HEK293 (cell line): ENCODE results near the gene MYO1G.

Source experiments
- CTCF ChIA-PET: fragments of 350-600 bp; formaldehyde crosslinking; extraction: SDS; loops from one replicate; lab custom pipeline; 2021; ENCODE audit warnings: antibody characterized with exemption; lab: Yijun Ruan, JAX
- POLR2A ChIA-PET: fragments of 300-600 bp; formaldehyde crosslinking; extraction: SDS; loops from one replicate; lab custom pipeline; 2020; ENCODE audit warnings: antibody characterized with exemption, inconsistent platforms; lab: Yijun Ruan, JAX
- H3K27ac ChIP-seq: fragments of 200-500 bp; sonication (Bioruptor generic); 2 replicates; pipeline ENCODE4 v1.5.1; 2014; ENCODE audit warnings: low read depth, low read length, control low read depth, inconsistent platforms; ENCODE audit errors: extremely low read depth
- H3K36me3 ChIP-seq, 2 experiments: fragments of 200-500 bp in 1 of 2; sonication (Bioruptor generic) in 1 of 2; 1 replicate in 1 of 2; 2 replicates in 1 of 2; pipeline ENCODE4 v1.5.1; 2014 to 2017; ENCODE audit warnings: inconsistent platforms in 2 of 2, low read length in 2 of 2; ENCODE audit not compliant: control insufficient read depth in 2 of 2, insufficient read depth in 1 of 2
- H3K4me1 ChIP-seq: fragments of 200-500 bp; sonication (Bioruptor generic); 2 replicates; pipeline ENCODE4 v1.5.1; 2014; ENCODE audit warnings: mild to moderate bottlenecking, low read length, inconsistent platforms; ENCODE audit not compliant: control insufficient read depth, insufficient read depth
- H3K4me3 ChIP-seq: 2 replicates; pipeline ENCODE4 v1.5.1; 2011; ENCODE audit warnings: low read depth, mild to moderate bottlenecking, control low read depth, low read length, moderate library complexity
- H3K9me3 ChIP-seq: fragments of 200-500 bp; sonication (Bioruptor generic); 2 replicates; pipeline ENCODE4 v1.5.1; 2014; ENCODE audit warnings: low read depth, low read length, inconsistent platforms; ENCODE audit not compliant: control insufficient read depth, insufficient read depth
- GLI4 ChIP-seq: fragments of 450-650 bp; formaldehyde crosslinking; IDR thresholded peaks from 2 replicates; pipeline ENCODE4 v1.5.1; 2016; ENCODE audit warnings: missing biosample characterization, missing genetic modification characterization
- INSM2 ChIP-seq: fragments of 450-650 bp; formaldehyde crosslinking; IDR thresholded peaks from 2 replicates; pipeline ENCODE4 v1.5.1; 2016; ENCODE audit warnings: missing biosample characterization, missing genetic modification characterization
- KLF1 ChIP-seq: fragments of 450-650 bp; formaldehyde crosslinking; IDR thresholded peaks from 2 replicates; pipeline ENCODE4 v1.5.1; 2016; ENCODE audit warnings: missing biosample characterization, missing genetic modification characterization
- OVOL3 ChIP-seq: fragments of 450-650 bp; formaldehyde crosslinking; IDR thresholded peaks from 2 replicates; pipeline ENCODE4 v1.5.1; 2016; ENCODE audit warnings: missing biosample characterization, missing genetic modification characterization
- PRDM10 ChIP-seq: fragments of 450-650 bp; formaldehyde crosslinking; IDR thresholded peaks from 2 replicates; pipeline ENCODE4 v1.5.1; 2016; ENCODE audit warnings: missing biosample characterization, missing genetic modification characterization
- TCF7L2 ChIP-seq: IDR thresholded peaks from 2 replicates; pipeline ENCODE4 v1.6.1; 2011; ENCODE audit warnings: low read depth, mild to moderate bottlenecking, inconsistent platforms, low read length, moderate library complexity, borderline replicate concordance
- ZBTB48 ChIP-seq: fragments of 450-650 bp; formaldehyde crosslinking; IDR thresholded peaks from 2 replicates; pipeline ENCODE4 v1.5.1; 2016; ENCODE audit warnings: missing biosample characterization, missing genetic modification characterization
- ZFP69B ChIP-seq: fragments of 450-650 bp; formaldehyde crosslinking; IDR thresholded peaks from 2 replicates; pipeline ENCODE4 v1.5.1; 2016; ENCODE audit warnings: missing biosample characterization, missing genetic modification characterization
- ZNF335 ChIP-seq: fragments of 450-650 bp; formaldehyde crosslinking; conservative IDR thresholded peaks from 2 replicates; pipeline ENCODE4 v1.5.1; 2016; ENCODE audit warnings: missing biosample characterization, missing genetic modification characterization
- ZNF404 ChIP-seq: fragments of 450-650 bp; formaldehyde crosslinking; IDR thresholded peaks from 2 replicates; pipeline ENCODE4 v1.5.1; 2017; ENCODE audit warnings: missing biosample characterization, missing genetic modification characterization
- ZNF416 ChIP-seq: fragments of 450-650 bp; formaldehyde crosslinking; IDR thresholded peaks from 2 replicates; pipeline ENCODE4 v1.5.1; 2016; ENCODE audit warnings: missing biosample characterization, missing genetic modification characterization
- ZNF473 ChIP-seq: fragments of 450-650 bp; formaldehyde crosslinking; IDR thresholded peaks from 2 replicates; pipeline ENCODE4 v1.5.1; 2017; ENCODE audit warnings: missing biosample characterization, missing genetic modification characterization
- ZNF626 ChIP-seq: fragments of 450-650 bp; sonication (Bioruptor Pico); formaldehyde crosslinking; IDR thresholded peaks from 2 replicates; pipeline ENCODE4 v1.5.1; 2018; ENCODE audit warnings: missing biosample characterization, missing genetic modification characterization, inconsistent platforms
- ZNF692 ChIP-seq: fragments of 450-650 bp; formaldehyde crosslinking; IDR thresholded peaks from 2 replicates; pipeline ENCODE4 v1.5.1; 2016; ENCODE audit warnings: missing biosample characterization, missing genetic modification characterization
- TF ChIP-seq, protein P1 (sequence below): fragments of 450-650 bp; formaldehyde crosslinking; IDR thresholded peaks from 2 replicates; pipeline ENCODE4 v1.5.1; 2017; ENCODE audit warnings: missing biosample characterization, mild to moderate bottlenecking, missing genetic modification characterization, moderate library complexity
- TF ChIP-seq, protein P2 (sequence below): fragments of 450-650 bp; formaldehyde crosslinking; IDR thresholded peaks from 2 replicates; pipeline ENCODE4 v1.5.1; 2016; ENCODE audit warnings: missing biosample characterization, missing genetic modification characterization, low read depth
- TF ChIP-seq, protein P3 (sequence below): fragments of 450-650 bp; formaldehyde crosslinking; IDR thresholded peaks from 2 replicates; pipeline ENCODE4 v1.5.1; 2016; ENCODE audit warnings: missing biosample characterization, missing genetic modification characterization

MYO1G gene

DNA sequence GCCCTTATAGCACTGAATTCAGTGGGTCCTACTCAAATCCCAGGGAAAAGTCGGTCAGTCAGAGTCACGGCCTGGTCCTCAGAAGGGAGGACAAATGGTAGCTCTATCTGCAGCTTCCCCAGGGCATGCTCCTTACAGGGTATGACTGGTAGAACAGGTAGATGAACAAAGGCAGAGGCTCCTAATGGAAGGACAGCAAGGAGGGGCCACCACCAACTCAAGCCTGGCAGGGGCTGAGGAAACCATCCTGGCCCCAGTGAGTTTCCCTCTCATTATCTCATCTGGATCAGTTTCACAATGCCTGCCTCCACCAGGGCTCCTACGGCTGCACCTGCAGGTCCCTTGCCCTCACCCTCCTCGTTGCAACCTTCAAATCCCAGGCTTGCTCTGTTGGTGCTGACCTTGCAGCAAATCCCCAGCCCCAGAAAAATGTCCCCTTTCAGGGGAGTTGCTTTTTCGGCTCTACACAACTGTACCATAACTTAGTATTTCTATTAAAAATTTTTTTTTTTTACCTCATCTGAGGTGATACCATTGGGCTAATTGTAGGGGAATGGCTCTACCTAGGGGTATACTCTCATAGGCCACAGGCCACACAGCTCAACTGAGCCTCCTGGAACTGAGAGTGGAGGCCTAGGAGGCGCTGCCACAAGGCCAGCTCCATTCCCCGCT, 2.4 kb upstream of the MYO1G start:
- no peaks in the 10 kb centered on the region for H3K4me1 ChIP-seq
- no peak overlapping the region for H3K27ac ChIP-seq
- CTCF ChIA-PET = interaction anchor here (0.7 kb wide), 1 partner anchor 350 kb away, joined by 3 read pairs; no protein-coding TSS in a partner anchor
- peaks cover 8 to 52% of the 10 kb centered on the region in 2 experiments; a peak in 2 of 3 replicates for H3K36me3 ChIP-seq
- POLR2A ChIA-PET = interaction anchor here (0.5 to 3.9 kb wide), 7 partner anchors 8 to 532 kb away, joined by 3 to 37 read pairs (median 4); partner anchors contain the start of gene CCM2
- H3K4me3 ChIP-seq = no peak overlapping the region
- H3K9me3 ChIP-seq = no peaks in the 10 kb centered on the region
- peak; percentile 66 for TF ChIP-seq PRDM10
- TF ChIP-seq, protein P1, sequence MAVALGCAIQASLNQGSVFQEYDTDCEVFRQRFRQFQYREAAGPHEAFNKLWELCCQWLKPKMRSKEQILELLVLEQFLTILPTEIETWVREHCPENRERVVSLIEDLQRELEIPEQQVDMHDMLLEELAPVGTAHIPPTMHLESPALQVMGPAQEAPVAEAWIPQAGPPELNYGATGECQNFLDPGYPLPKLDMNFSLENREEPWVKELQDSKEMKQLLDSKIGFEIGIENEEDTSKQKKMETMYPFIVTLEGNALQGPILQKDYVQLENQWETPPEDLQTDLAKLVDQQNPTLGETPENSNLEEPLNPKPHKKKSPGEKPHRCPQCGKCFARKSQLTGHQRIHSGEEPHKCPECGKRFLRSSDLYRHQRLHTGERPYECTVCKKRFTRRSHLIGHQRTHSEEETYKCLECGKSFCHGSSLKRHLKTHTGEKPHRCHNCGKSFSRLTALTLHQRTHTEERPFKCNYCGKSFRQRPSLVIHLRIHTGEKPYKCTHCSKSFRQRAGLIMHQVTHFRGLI (tag by site-specific recombination) = no peak
- TF ChIP-seq KLF1 (tag by site-specific recombination) = no peak
- no peak for TF ChIP-seq INSM2 (tag by site-specific recombination)
- TF ChIP-seq ZNF473 (tag by site-specific recombination) = no peak
- TF ChIP-seq ZNF692 (tag by site-specific recombination) = peak; percentile 28; the same call in 1 of the 2 replicates
- TF ChIP-seq ZNF335 (tag by site-specific recombination) = peak; percentile 37; the same call in 1 of the 2 replicates
- TF ChIP-seq ZFP69B = 0 out of 2 replicates have a peak, but pooled peaks have one; percentile 17
- TF ChIP-seq TCF7L2 = no peak
- peak; percentile 66; the same call in 1 of the 2 replicates for TF ChIP-seq ZBTB48 (tag by site-specific recombination)
- TF ChIP-seq OVOL3 (tag by site-specific recombination) = no peak
- TF ChIP-seq, all 188 proteins: peak for 5

DNA sequence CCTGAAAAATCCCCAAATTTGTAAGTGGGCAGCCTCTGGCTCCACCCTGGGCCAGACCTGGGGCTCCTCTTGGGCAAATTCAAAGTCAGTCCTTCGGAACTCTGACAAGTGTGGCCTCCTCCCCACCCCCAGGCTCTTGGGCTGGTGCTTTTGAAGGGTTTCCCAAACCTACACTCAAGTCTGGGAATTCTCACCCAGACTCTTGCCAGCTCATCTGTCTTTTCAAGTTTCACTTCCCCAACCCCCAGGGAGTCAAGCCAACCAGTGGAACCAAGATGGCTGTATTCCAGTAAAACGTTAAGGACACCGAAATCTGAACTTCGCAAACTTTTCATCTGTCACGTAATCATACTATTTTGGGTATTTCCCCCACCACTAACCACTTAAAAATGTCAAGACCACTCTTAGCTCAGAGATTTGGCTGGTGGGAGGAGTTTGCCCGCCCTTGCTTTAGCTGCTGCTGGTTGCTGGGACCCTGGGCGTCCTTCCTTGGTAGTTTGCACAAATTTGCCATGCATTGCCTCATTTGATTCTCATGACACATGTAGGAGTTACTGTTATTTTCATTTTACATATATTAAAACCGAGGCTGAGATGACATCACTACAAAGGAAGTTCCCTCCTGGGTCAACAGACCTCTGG, 1.7 kb upstream of the MYO1G start:
- H3K4me3 ChIP-seq = no peak overlapping the region
- H3K27ac ChIP-seq = no peak overlapping the region
- POLR2A ChIA-PET = interaction anchor here (1.0 to 3.8 kb wide), 4 partner anchors 17 to 155 kb away, joined by 3 to 24 read pairs (median 8); partner anchors contain the start of genes CCM2 and TBRG4
- no peak for TF ChIP-seq ZNF416
- TF ChIP-seq GLI4 (tag by site-specific recombination) = no peak
- TF ChIP-seq ZNF626 (tag by site-specific recombination) = no peak
- TF ChIP-seq, protein P2, sequence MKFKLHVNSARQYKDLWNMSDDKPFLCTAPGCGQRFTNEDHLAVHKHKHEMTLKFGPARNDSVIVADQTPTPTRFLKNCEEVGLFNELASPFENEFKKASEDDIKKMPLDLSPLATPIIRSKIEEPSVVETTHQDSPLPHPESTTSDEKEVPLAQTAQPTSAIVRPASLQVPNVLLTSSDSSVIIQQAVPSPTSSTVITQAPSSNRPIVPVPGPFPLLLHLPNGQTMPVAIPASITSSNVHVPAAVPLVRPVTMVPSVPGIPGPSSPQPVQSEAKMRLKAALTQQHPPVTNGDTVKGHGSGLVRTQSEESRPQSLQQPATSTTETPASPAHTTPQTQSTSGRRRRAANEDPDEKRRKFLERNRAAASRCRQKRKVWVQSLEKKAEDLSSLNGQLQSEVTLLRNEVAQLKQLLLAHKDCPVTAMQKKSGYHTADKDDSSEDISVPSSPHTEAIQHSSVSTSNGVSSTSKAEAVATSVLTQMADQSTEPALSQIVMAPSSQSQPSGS (tag by site-specific recombination) = peak; percentile 75; the same call in 1 of the 2 replicates
- TF ChIP-seq, protein P3, sequence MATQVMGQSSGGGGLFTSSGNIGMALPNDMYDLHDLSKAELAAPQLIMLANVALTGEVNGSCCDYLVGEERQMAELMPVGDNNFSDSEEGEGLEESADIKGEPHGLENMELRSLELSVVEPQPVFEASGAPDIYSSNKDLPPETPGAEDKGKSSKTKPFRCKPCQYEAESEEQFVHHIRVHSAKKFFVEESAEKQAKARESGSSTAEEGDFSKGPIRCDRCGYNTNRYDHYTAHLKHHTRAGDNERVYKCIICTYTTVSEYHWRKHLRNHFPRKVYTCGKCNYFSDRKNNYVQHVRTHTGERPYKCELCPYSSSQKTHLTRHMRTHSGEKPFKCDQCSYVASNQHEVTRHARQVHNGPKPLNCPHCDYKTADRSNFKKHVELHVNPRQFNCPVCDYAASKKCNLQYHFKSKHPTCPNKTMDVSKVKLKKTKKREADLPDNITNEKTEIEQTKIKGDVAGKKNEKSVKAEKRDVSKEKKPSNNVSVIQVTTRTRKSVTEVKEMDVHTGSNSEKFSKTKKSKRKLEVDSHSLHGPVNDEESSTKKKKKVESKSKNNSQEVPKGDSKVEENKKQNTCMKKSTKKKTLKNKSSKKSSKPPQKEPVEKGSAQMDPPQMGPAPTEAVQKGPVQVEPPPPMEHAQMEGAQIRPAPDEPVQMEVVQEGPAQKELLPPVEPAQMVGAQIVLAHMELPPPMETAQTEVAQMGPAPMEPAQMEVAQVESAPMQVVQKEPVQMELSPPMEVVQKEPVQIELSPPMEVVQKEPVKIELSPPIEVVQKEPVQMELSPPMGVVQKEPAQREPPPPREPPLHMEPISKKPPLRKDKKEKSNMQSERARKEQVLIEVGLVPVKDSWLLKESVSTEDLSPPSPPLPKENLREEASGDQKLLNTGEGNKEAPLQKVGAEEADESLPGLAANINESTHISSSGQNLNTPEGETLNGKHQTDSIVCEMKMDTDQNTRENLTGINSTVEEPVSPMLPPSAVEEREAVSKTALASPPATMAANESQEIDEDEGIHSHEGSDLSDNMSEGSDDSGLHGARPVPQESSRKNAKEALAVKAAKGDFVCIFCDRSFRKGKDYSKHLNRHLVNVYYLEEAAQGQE = no peak
- TF ChIP-seq ZNF404 (tag by site-specific recombination) = no peak

More for the DNA sequence above, 1.7 kb upstream of the MYO1G start:
- H3K9me3 ChIP-seq = no peaks in the 10 kb centered on the region
- CTCF ChIA-PET = interaction anchor here (0.6 to 1.2 kb wide), 3 partner anchors 27 to 349 kb away, joined by 3 to 4 read pairs (median 3); no protein-coding TSS in a partner anchor
- H3K36me3 ChIP-seq = peaks cover 8 to 45% of the 10 kb centered on the region in 2 experiments; a peak in 2 of 3 replicates
- H3K4me1 ChIP-seq = no peaks in the 10 kb centered on the region
